Measurements from ENCODE around the gene TMEM266.

Gene TMEM266

GRCh38 chr15:76183930-76184649 is 124.3 kb downstream of the TMEM266 start:
- no peak overlapping the region for H3K27ac ChIP-seq (ENCODE audit: low read length)

GRCh38 chr15:76184650-76185035 is 124.9 kb downstream of the TMEM266 start:
- no peaks in the 10 kb centered on the region for H3K36me3 ChIP-seq (replicated peaks; ENCODE audit: insufficient read depth, low read length)
- TF ChIP-seq EZH2phosphoT487 (IDR thresholded peaks at IDR 0.05; ENCODE audit: low read length) (no peak), EZH2 (optimal IDR thresholded peaks at IDR 0.05; ENCODE audit: low read depth, low read length) (no peak)
- TF ChIP-seq, protein P1, sequence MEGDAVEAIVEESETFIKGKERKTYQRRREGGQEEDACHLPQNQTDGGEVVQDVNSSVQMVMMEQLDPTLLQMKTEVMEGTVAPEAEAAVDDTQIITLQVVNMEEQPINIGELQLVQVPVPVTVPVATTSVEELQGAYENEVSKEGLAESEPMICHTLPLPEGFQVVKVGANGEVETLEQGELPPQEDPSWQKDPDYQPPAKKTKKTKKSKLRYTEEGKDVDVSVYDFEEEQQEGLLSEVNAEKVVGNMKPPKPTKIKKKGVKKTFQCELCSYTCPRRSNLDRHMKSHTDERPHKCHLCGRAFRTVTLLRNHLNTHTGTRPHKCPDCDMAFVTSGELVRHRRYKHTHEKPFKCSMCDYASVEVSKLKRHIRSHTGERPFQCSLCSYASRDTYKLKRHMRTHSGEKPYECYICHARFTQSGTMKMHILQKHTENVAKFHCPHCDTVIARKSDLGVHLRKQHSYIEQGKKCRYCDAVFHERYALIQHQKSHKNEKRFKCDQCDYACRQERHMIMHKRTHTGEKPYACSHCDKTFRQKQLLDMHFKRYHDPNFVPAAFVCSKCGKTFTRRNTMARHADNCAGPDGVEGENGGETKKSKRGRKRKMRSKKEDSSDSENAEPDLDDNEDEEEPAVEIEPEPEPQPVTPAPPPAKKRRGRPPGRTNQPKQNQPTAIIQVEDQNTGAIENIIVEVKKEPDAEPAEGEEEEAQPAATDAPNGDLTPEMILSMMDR (IDR thresholded peaks at IDR 0.05; ENCODE audit: low read length): no peak
- no peaks in the 10 kb centered on the region for H3K79me2 ChIP-seq (ENCODE audit: low read length)
- H3K9me3 ChIP-seq (replicated peaks; ENCODE audit: insufficient read depth, low read length): no peaks in the 10 kb centered on the region
- H3K27ac ChIP-seq (ENCODE audit: low read length): no peak overlapping the region
- H3K9me2 ChIP-seq (replicated peaks; ENCODE audit: insufficient read depth, low read length): no peaks in the 10 kb centered on the region
- no peaks in the 10 kb centered on the region for H4K20me1 ChIP-seq (ENCODE audit: insufficient read depth, low read length)
- H3K27me3 ChIP-seq (replicated peaks; ENCODE audit: insufficient read depth, low read length): no peaks in the 10 kb centered on the region
- H3K4me1 ChIP-seq (ENCODE audit: low read length): no peaks in the 10 kb centered on the region
- no peak overlapping the region for H3K9ac ChIP-seq (ENCODE audit: low read length)
- no peak overlapping the region for H3K4me2 ChIP-seq (ENCODE audit: low read depth, low read length)
- H2AFZ ChIP-seq (ENCODE audit: low read length): no peak overlapping the region
- H3F3A ChIP-seq (ENCODE audit: insufficient read depth, low read length): no peaks in the 10 kb centered on the region
- DNase-seq: no peak
- no peak overlapping the region for H3K4me3 ChIP-seq (ENCODE audit: low read length)

More at GRCh38 chr15:76183930-76184649, 124.3 kb downstream of the TMEM266 start:
- Histone ChIP-seq H3K9me2 (replicated peaks; ENCODE audit: insufficient read depth, low read length) (no peaks in the 10 kb centered on the region), H2AFZ (ENCODE audit: low read length) (no peak overlapping the region), H3K4me3 (ENCODE audit: low read length) (no peak overlapping the region), H3K9me3 (replicated peaks; ENCODE audit: insufficient read depth, low read length) (no peaks in the 10 kb centered on the region), H3K4me2 (ENCODE audit: low read depth, low read length) (no peak overlapping the region), H3K27me3 (replicated peaks; ENCODE audit: insufficient read depth, low read length) (no peaks in the 10 kb centered on the region), H3K36me3 (replicated peaks; ENCODE audit: insufficient read depth, low read length) (no peaks in the 10 kb centered on the region), H3F3A (ENCODE audit: insufficient read depth, low read length) (no peaks in the 10 kb centered on the region), H3K9ac (ENCODE audit: low read length) (no peak overlapping the region), H3K4me1 (ENCODE audit: low read length) (no peaks in the 10 kb centered on the region), H4K20me1 (ENCODE audit: insufficient read depth, low read length) (no peaks in the 10 kb centered on the region), H3K79me2 (ENCODE audit: low read length) (no peaks in the 10 kb centered on the region)
- no peak for DNase-seq
- TF ChIP-seq, protein P1 (IDR thresholded peaks at IDR 0.05; ENCODE audit: low read length): no peak
- TF ChIP-seq EZH2 (optimal IDR thresholded peaks at IDR 0.05; ENCODE audit: low read depth, low read length): no peak
- no peak for TF ChIP-seq EZH2phosphoT487 (IDR thresholded peaks at IDR 0.05; ENCODE audit: low read length)

DNA sequence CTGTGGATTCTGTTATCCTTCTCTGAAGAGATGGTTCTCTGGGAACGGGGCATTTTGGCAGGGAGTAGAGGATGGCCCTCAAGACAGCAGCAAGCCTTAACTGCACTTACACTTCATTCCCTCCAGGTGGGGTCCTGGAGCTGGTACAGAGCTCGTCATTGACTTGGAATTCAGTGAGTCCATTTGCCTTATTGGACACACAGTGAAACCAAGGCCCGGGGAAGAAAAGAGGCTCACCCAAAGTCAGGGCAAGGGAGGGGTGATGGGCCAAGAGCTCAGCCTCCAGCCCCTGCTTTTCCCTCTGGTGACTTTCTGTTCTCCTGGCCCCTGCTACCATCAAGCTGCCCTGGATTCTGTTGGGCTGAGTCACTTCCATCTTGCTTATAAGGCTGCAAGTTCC is 125.9 kb downstream of the TMEM266 start:
- Histone ChIP-seq H3K4me3 (ENCODE audit: low read length) (no peak overlapping the region), H3K9me2 (replicated peaks; ENCODE audit: insufficient read depth, low read length) (no peaks in the 10 kb centered on the region), H3K79me2 (ENCODE audit: low read length) (no peaks in the 10 kb centered on the region), H3K36me3 (replicated peaks; ENCODE audit: insufficient read depth, low read length) (no peaks in the 10 kb centered on the region), H3K27ac (ENCODE audit: low read length) (no peak overlapping the region), H2AFZ (ENCODE audit: low read length) (no peak overlapping the region), H3K4me1 (ENCODE audit: low read length) (no peaks in the 10 kb centered on the region), H3K9ac (ENCODE audit: low read length) (no peak overlapping the region), H4K20me1 (ENCODE audit: insufficient read depth, low read length) (no peaks in the 10 kb centered on the region), H3K4me2 (ENCODE audit: low read depth, low read length) (no peak overlapping the region), H3K27me3 (replicated peaks; ENCODE audit: insufficient read depth, low read length) (no peaks in the 10 kb centered on the region), H3K9me3 (replicated peaks; ENCODE audit: insufficient read depth, low read length) (no peaks in the 10 kb centered on the region), H3F3A (ENCODE audit: insufficient read depth, low read length) (no peaks in the 10 kb centered on the region)
- TF ChIP-seq EZH2phosphoT487 (IDR thresholded peaks at IDR 0.05; ENCODE audit: low read length) (no peak), EZH2 (optimal IDR thresholded peaks at IDR 0.05; ENCODE audit: low read depth, low read length) (no peak)
- TF ChIP-seq, protein P1 (IDR thresholded peaks at IDR 0.05; ENCODE audit: low read length): peak; percentile 57
- peak; percentile 49 for DNase-seq

Measured in MM.1S (cell line).